Activated CD4-positive, alpha-beta T cell treated with anti-CD3 and anti-CD28 coated beads, Interleukin-2, amount 50 U/mL, for 48 hours (primary cell): ENCODE data around the gene FAM83B.
"Not testable (repeated sequence)": the region's sequence is repeated elsewhere in the genome, so short reads cannot be mapped to it uniquely, and the experiment has no call there.

Source experiments
- DNase-seq, 2 experiments: peaks; one replicate each; pipeline ENCODE4 v3.0.0-alpha.2; 2020

Gene FAM83B

DNA sequence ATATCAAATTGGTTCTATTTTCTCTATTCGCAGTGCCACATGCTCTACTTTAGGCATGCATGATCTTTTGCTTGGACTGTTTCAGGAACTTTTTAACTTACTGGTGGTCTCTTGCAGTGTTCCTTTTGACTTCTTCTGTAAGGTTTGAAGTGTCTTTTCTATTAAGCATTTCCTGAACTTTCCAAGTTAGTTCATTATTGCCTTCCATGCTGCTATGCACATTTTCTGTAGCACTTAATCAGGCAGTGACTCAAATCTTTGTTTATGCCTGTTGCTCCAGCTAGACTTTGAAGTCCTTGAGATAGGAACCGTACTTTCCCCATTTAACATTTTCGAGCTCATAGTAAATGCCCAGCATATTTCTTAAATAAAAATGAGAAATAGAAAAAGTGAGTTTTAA, 52.2 kb downstream of the FAM83B start:
- no peak for DNase-seq

DNA sequence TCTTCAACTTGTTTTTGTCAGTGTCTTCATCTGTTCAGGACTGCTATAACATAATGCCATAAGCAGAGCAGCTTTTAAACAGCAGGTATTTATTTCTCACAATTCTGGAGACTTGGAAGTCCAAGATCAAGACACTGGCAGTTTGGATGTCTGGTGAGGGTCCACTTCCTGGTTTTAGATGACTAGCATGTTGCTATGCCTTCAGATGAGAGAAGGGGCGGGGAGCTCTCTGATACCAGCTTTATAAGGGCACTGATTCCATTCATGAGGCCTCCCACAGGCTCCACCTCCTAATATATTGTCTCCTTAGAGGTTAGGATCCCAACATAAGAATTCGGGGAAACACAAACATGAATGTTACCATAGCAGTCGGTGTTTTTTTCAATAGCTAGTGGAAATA, 52.9 kb downstream of the FAM83B start:
- DNase-seq, result no peak

- no peak for DNase-seq
Observed at GRCh38 chr6:54899986-54900385, 53.4 kb downstream of the FAM83B start.

DNA sequence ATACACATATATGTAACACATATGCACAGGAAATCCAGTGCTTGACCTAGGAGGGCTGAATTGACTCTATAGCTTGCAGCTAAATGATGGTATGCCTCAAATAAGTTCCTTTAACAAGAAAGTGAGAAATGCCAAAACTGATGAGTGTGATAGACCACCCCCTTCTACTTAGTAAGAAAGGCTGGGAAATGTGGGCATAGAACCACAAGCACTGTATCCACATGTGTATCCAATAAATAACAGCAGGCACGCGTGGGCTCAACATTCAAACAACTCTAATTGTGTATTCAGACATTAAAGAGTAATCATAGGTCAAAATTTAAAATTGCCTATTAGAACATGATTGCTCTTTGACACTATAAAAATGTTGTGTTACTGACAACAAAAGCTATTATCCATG, 54.1 kb downstream of the FAM83B start:
- no peak for DNase-seq

DNA sequence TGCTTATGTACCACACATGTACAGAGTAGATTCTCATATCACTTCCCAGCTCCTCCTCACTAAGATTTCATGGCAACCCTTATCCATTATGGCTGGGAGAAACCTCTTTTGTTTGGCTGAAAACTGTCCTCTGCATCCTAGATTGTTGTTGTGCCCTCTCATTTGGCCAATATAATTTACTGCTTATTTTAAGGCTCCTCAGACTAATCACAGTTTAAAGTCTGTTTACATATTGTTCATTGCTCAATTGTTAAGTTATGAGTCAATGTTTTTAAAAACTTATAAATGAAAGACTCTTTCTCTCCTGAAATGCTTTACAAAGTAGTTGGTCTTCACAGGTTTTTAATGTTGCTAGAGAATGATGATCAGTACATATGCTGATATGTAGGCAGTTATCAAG, 57.3 kb downstream of the FAM83B start:
- no peak for DNase-seq

- DNase-seq, result no peak
Observed at GRCh38 chr6:54907355-54907754, 60.8 kb downstream of the FAM83B start.

DNA sequence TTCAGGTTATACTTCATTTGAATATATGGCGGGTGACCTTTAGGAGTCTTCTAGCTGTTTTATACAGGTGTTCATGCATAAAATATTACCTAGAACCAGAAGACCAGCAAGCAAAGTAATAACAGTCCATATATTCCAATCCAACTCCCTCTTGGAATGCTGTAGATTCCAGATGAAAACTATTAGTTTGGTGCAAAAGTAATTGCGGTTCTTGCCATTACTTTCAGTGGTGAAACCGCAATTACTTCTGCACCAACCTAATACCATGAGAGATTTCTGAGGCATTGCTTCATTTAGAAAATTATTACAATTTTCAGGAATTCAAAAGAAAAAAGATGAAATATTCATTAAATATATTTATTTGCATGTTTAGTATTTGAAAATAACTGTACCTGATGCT, 62.6 kb downstream of the FAM83B start:
- no peak for DNase-seq

GRCh38 chr6:54910431-54910884, 63.9 kb downstream of the FAM83B start:
- DNase-seq, result no peak

DNA sequence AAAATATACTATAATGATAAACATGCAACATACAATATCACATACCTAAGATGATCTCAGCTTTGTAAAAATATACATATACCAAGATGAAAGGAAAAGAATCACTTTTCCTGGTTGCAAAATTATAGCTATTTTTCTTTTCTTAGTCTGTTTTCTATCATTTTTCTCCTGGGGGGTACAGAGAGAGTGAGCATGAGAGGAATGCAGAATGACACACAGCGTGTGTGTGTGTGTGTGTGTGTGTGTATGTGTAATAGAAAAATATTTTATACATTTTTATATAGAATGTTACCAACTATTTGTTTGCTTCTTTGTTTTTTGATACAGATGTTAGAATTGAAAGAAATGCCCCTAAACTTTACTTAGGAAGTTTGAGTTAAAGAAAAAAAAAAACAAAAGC, 64.3 kb downstream of the FAM83B start:
- no peak for DNase-seq

GRCh38 chr6:54913211-54913610, 66.6 kb downstream of the FAM83B start:
- no peak for DNase-seq

DNA sequence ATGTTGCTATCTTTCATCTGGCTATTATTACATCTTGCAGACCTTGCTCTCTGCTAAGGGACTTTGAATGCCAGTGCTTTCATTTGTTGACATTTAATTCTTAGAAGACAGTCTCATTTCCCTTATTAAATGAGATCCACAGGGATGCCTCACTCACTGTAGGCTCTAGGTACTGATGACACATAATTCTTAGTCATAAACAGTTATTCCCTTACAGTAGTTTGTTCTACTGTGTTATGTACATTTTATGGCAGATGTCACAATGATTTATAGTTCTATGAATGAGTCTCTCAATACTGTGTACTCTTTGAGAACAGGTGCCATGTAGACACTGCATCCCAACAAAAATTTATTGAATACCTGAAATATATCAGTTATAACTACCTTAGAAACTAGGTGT, 70.3 kb downstream of the FAM83B start:
- DNase-seq, result no peak

DNA sequence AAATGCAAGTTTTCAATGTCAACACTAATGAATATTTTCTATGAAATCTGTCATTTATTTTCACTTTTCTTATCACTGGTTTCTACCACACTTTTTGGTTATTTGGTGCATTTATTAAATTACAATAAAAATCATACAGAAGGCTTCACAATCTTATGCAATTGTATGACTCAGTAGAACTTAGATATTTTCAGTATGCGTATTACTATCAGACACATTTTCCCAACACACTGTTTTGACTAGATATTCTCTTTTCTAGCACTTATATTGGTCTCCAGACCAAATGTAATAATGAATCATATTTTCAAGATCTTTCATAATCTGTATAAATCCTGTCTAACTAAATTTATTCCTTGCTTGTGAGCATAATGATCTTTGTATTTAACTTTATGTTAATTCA, 74.1 kb downstream of the FAM83B start:
- DNase-seq, result no peak

- DNase-seq, result no peak
Observed at GRCh38 chr6:54921891-54922290, 75.3 kb downstream of the FAM83B start.

GRCh38 chr6:54929245-54929909, 82.8 kb downstream of the FAM83B start:
- DNase-seq, result no peak

- DNase-seq, result no peak
Observed at GRCh38 chr6:54932622-54933021, 86.1 kb downstream of the FAM83B start.

DNA sequence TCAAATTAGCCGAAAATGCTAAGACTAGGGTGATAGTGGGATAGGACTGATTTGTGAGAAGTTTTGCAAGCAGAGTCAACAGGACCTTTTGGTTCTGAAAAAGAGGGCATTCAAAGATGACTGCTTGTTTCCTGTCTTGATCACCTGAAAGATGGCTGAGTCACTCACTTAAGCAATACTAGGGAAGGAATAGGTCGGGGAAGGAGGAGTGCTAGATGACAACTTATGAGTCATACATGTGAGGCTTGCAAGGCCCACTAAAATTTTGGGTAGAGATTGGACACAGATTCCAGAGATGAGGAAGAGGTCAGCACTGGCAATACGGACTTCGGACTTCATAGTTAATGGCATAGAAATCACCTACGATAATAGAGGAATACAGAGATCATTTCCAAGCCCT, 89.2 kb downstream of the FAM83B start:
- DNase-seq, result no peak

GRCh38 chr6:54937371-54937770, 90.8 kb downstream of the FAM83B start:
- DNase-seq, result no peak

DNA sequence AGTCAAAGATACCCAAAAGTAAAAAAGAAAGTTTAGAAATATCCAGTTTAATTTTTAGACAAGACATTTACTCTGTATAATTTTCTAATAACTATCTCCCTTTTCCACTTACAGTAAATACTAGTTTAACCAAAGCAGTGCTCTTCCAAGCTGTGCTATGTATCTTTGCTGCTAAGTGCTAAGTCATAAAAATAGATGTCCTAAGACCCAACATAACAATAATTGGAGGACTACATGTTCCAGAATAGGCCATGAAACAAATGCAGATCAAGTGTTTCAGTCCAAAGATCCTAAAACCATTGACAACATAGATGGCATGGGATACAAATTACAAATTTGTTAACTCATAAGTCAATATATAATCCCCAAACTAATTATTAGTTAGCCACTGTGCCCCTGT, 111.1 kb downstream of the FAM83B start:
- DNase-seq, result no peak

GRCh38 chr6:54958446-54958845, 111.9 kb downstream of the FAM83B start:
- no peak for DNase-seq

DNA sequence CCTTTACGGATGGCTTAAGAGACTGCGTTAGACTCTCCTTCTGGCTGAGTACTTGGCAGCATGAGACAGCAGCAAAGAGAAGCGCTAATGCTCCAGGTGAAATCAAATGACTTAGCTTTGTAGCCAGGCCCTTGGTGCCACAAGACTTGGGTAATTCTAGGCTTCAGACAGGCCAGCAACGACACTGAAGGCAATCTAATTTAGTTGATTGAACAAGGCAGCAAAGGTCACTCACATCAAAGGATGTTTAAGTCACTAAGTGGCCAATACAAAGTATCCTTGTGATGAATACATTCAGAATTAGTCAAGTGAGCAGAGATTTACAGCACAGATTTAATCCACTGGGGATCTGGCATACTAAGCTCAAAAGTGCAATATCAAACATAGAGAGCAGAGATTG, 113.2 kb downstream of the FAM83B start:
- DNase-seq, result no peak

DNA sequence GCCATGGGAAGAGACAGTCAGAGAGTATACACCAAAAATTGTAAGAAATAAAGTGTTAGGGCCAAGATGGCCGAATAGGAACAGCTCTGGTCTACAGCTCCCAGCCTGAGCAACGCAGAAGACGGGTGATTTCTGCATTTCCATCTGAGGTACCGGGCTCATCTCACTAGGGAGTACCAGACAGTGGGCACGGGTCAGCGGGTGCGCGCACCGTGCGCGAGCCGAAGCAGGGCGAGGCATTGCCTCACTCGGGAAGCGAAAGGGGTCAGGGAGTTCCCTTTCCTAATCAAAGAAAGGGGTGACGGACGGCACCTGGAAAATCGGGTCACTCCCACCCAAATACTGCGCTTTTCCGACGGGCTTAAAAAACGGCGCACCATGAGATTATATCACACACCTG, 114.8 kb downstream of the FAM83B start:
- not testable (repeated sequence) for DNase-seq

- no peak for DNase-seq
Observed at GRCh38 chr6:54970337-54970736, 123.8 kb downstream of the FAM83B start.

- no peak for DNase-seq
Observed at GRCh38 chr6:54971825-54972224, 125.3 kb downstream of the FAM83B start.

GRCh38 chr6:54979161-54979560, 132.6 kb downstream of the FAM83B start:
- not testable (repeated sequence) for DNase-seq

GRCh38 chr6:54980511-54981275, 134.1 kb downstream of the FAM83B start:
- no peak for DNase-seq
